Endothelial cell of umbilical vein (primary cell): ENCODE results near the gene WDPCP. TPM values are rescaled to one million over a fixed set of nuclear protein-coding genes. Genes with fewer than 3 reads are reported as not detected.

Experiments
- BruUV-seq: library from RNA; stranded (reverse); fragments of 400-500 nt; replicated peaks from 2 replicates; lab custom pipeline; 2021; lab: Mats Ljungman, UMichigan
- CTCF ChIA-PET: fragments of 300-600, 350-600 bp; sonication (Branson Sonifier 250); formaldehyde crosslinking; loops from one replicate; lab custom pipeline; 2021; ENCODE audit warnings: antibody characterized with exemption, inconsistent platforms; lab: Charles Lee
- POLR2A ChIA-PET: fragments of 300-600, 350-600 bp; sonication (Branson Sonifier 250); formaldehyde crosslinking; loops from one replicate; lab custom pipeline; 2021; ENCODE audit warnings: antibody characterized with exemption, inconsistent platforms; lab: Charles Lee
- DNase-seq: peaks from one replicate; pipeline ENCODE4 v3.0.0-alpha.2; 2011; ENCODE audit warnings: low read depth, low spot score
- FAIRE-seq: peaks from 2 replicates; lab custom pipeline; 2011; peaks lifted over from hg19 to GRCh38; lab: Jason Lieb, UNC
- H2AFZ ChIP-seq: 2 replicates; pipeline ENCODE4 v1.6.0; 2012; ENCODE audit warnings: low read depth, low read length, control low read depth, inconsistent platforms
- H3K27ac ChIP-seq: 2 replicates; pipeline ENCODE4 v1.5.1; 2011; ENCODE audit warnings: low read depth, mild to moderate bottlenecking, control low read depth, low read length, moderate library complexity; ENCODE audit not compliant: insufficient read depth
- H3K27me3 ChIP-seq, 2 experiments: 2 replicates each; pipeline versions ENCODE4 v1.6.0 to v1.6.1; 2011; ENCODE audit warnings: low read length in 2 of 2, mixed read lengths in 1 of 2; ENCODE audit not compliant: control insufficient read depth in 2 of 2, insufficient read depth in 2 of 2
- H3K36me3 ChIP-seq, 2 experiments: 2 replicates in 1 of 2; 3 replicates in 1 of 2; pipeline ENCODE4 v1.5.1; 2011; ENCODE audit warnings: low read length in 2 of 2, mild to moderate bottlenecking in 1 of 2, moderate library complexity in 1 of 2; ENCODE audit not compliant: control insufficient read depth in 2 of 2, insufficient read depth in 2 of 2; ENCODE audit errors: extremely low read depth in 1 of 2
- H3K4me1 ChIP-seq: 3 replicates; pipeline ENCODE4 v1.5.1; 2011; ENCODE audit warnings: mild to moderate bottlenecking, low read length; ENCODE audit not compliant: control insufficient read depth, insufficient read depth; ENCODE audit errors: extremely low read depth
- H3K4me2 ChIP-seq: 2 replicates; pipeline ENCODE4 v1.6.1; 2011; ENCODE audit warnings: low read length, control low read depth, mixed read lengths; ENCODE audit not compliant: insufficient read depth
- H3K4me3 ChIP-seq, 3 experiments: fragments of 200-600 bp in 1 of 3; sonication (generic), shearing (Covaris generic) in 1 of 3; replicated peaks in 1 of 3; 2 replicates each; pipeline ENCODE4 v1.5.1; 2011 to 2016; ENCODE audit warnings: control low read depth in 3 of 3, low read length in 3 of 3, mild to moderate bottlenecking in 2 of 3, inconsistent platforms in 1 of 3, low read depth in 1 of 3, moderate library complexity in 1 of 3; ENCODE audit not compliant: insufficient read depth in 1 of 3
- H3K79me2 ChIP-seq: 2 replicates; pipeline ENCODE4 v1.6.0; 2012; ENCODE audit warnings: low read length, inconsistent platforms; ENCODE audit not compliant: control insufficient read depth, insufficient read depth
- H3K9ac ChIP-seq: replicated peaks from 2 replicates; pipeline ENCODE3; 2011; ENCODE audit warnings: low read length, control low read depth; ENCODE audit not compliant: insufficient read depth; ENCODE audit errors: extremely low read depth
- H3K9me1 ChIP-seq: replicated peaks from 3 replicates; pipeline ENCODE4 v1.6.0; 2011; ENCODE audit warnings: mild to moderate bottlenecking, low read length; ENCODE audit not compliant: control insufficient read depth, insufficient read depth; ENCODE audit errors: extremely low read depth
- H3K9me3 ChIP-seq: replicated peaks from 2 replicates; pipeline ENCODE4 v1.5.1; 2012; ENCODE audit warnings: low read length, inconsistent platforms; ENCODE audit not compliant: control insufficient read depth, insufficient read depth
- H4K20me1 ChIP-seq: replicated peaks from 2 replicates; pipeline ENCODE3; 2011; ENCODE audit warnings: mild to moderate bottlenecking, low read length; ENCODE audit not compliant: control insufficient read depth, insufficient read depth; ENCODE audit errors: extremely low read depth
- CTCF ChIP-seq, 2 donors: IDR thresholded peaks; 1 replicate in 1 of 2; 2 replicates in 1 of 2; pipeline ENCODE4 v1.5.1; 2011; ENCODE audit warnings: low read length in 2 of 2, mild to moderate bottlenecking in 2 of 2, moderate library complexity in 2 of 2, control low read depth in 1 of 2, inconsistent platforms in 1 of 2, low read depth in 1 of 2; ENCODE audit not compliant: insufficient read depth in 1 of 2; ENCODE audit errors: extremely low read depth in 1 of 2
- EZH2 ChIP-seq: IDR thresholded peaks from 2 replicates; pipeline ENCODE4 v1.6.1; 2012; ENCODE audit warnings: borderline replicate concordance, low read depth, mild to moderate bottlenecking, moderate library complexity, low read length, inconsistent platforms; ENCODE audit not compliant: severe bottlenecking
- FOS ChIP-seq: IDR thresholded peaks from 2 replicates; pipeline ENCODE4 v1.6.1; 2011; ENCODE audit warnings: mild to moderate bottlenecking, low read length, moderate library complexity, borderline replicate concordance; ENCODE audit not compliant: insufficient read depth
- GATA2 ChIP-seq: IDR thresholded peaks from 2 replicates; pipeline ENCODE4 v1.7.0; 2011; ENCODE audit warnings: low read depth, mild to moderate bottlenecking, moderate library complexity, mixed read lengths, low read length; ENCODE audit not compliant: insufficient read length, insufficient read depth
- JUN ChIP-seq: IDR thresholded peaks from 2 replicates; pipeline ENCODE4 v1.6.1; 2011; ENCODE audit warnings: borderline replicate concordance, low read depth; ENCODE audit not compliant: insufficient read length, insufficient read depth
- MAX ChIP-seq: IDR thresholded peaks from 2 replicates; pipeline ENCODE4 v1.6.1; 2011; ENCODE audit not compliant: insufficient read depth, insufficient read length
- MYC ChIP-seq: IDR thresholded peaks from one replicate; pipeline ENCODE4 v1.6.1; 2011; ENCODE audit warnings: mild to moderate bottlenecking, low read depth, low read length
- POLR2A ChIP-seq: IDR thresholded peaks from 2 replicates; pipeline ENCODE4 v1.6.1; 2012; ENCODE audit warnings: low read depth, mild to moderate bottlenecking, control low read depth, low read length
- POLR2AphosphoS5 ChIP-seq: IDR thresholded peaks from 2 replicates; pipeline ENCODE4 v1.6.1; 2012; ENCODE audit warnings: low read depth, mild to moderate bottlenecking, control low read depth, low read length, moderate library complexity; ENCODE audit not compliant: insufficient read depth
- dilution Hi-C: fragments of 300-500 bp; cut with MboI; formaldehyde crosslinking; loops from one replicate; pipeline ENCODE4 v1.15.0; 2019; ENCODE audit warnings: low sequenced_read_pairs; ENCODE audit not compliant: extremely low pct_ligation_motif_present
- intact Hi-C: fragments of 100-400 bp; cut with micrococcal nuclease; formaldehyde crosslinking; loops from one replicate; pipeline ENCODE4 v1.10.0; 2022
- polyA plus RNA-seq, 4 experiments: library from polyadenylated mRNA; depleted of rRNA in 3 of 4; stranded (reverse) in 3 of 4; unstranded in 1 of 4; fragments of >200 nt; gene quantifications; 2 replicates each; pipeline versions ENCODE4 v1.2.1 to v1.2.3, GENCODE V29; 2011 to 2012; ENCODE audit warnings: missing spikeins in 1 of 4
- total RNA-seq: library from RNA; stranded (reverse); gene quantifications from 2 replicates; pipeline ENCODE4 v1.2.3, GENCODE V29; 2021

The WDPCP gene
- total and polyA plus RNA-seq, 2 donors (not counting 3 experiments of a cell fraction or from before 2014, with no cell fraction given) = 4.0 to 8.8 TPM

- Histone ChIP-seq H3K79me2 (no peaks in the 10 kb centered on the region), H3K36me3 (no peaks in the 10 kb centered on the region), H4K20me1 (no peaks in the 10 kb centered on the region), H3K9me3 (no peaks in the 10 kb centered on the region), H3K4me3 (no peak overlapping the region), H3K27ac (no peak overlapping the region), H3K9ac (no peak overlapping the region), H3K9me1 (no peaks in the 10 kb centered on the region), H3K4me1 (no peaks in the 10 kb centered on the region), H2AFZ (no peak overlapping the region), H3K27me3 (no peaks in the 10 kb centered on the region), H3K4me2 (no peak overlapping the region)
- no TSS peak for BruUV-seq
- TF ChIP-seq JUN (no peak), POLR2A (no peak), FOS (no peak), GATA2 (no peak), POLR2AphosphoS5 (no peak), EZH2 (no peak), MYC (no peak), CTCF (IDR thresholded peaks at IDR 0.05; ENCODE audit: extremely low read depth in 1 of 2, insufficient read depth in 1 of 2, low read depth in 1 of 2, low read length in 2 of 2) (no peak), MAX (no peak)
- POLR2A ChIA-PET = no interaction called here
- no peak for DNase-seq
- intact Hi-C loops (no loop called here), dilution Hi-C loops (no loop called here)
- CTCF ChIA-PET = no interaction called here
- no peak for FAIRE-seq
Observed at GRCh38 chr2:63334910-63335309, 253.4 kb downstream of the WDPCP start.
